ENCODE measurements around the gene TSEN2. TPM values are rescaled to one million over a fixed set of nuclear protein-coding genes. Genes with fewer than 3 reads are reported as not detected.

Gene TSEN2
- total RNA-seq, 1 experiment from 2014 or later: 22.0 TPM

- no peaks in the 10 kb centered on the region for H3K27me3 Mint-ChIP-seq (ENCODE audit: low read depth)
- H3K14ac ChIP-seq (ENCODE audit: insufficient read depth, low read length): no peak overlapping the region
- H3T11ph ChIP-seq (ENCODE audit: low read length): no peak overlapping the region
- no peak overlapping the region for H4K5ac ChIP-seq (ENCODE audit: insufficient read length, low read depth, low read length)
- H3K79me1 ChIP-seq (ENCODE audit: insufficient read depth, low read depth, low read length, poor library complexity, severe bottlenecking): no peaks in the 10 kb centered on the region
- H3K4me3 Mint-ChIP-seq: no peak overlapping the region
- H3K18ac ChIP-seq (ENCODE audit: insufficient read length, low read depth, low read length): no peak overlapping the region
- H3K4ac ChIP-seq (ENCODE audit: low read depth, low read length): no peak overlapping the region
- no peak overlapping the region for H3K56ac ChIP-seq (ENCODE audit: insufficient read length, low read depth, low read length)
- H2BK120ac ChIP-seq (ENCODE audit: low read depth, low read length, poor library complexity, severe bottlenecking): no peak overlapping the region
- no peak overlapping the region for H3K27ac ChIP-seq (ENCODE audit: insufficient read length, low read depth, low read length)
- H2BK12ac ChIP-seq (ENCODE audit: insufficient read length, low read depth, low read length): no peak overlapping the region
- DNase-seq: no peak
- H3K4me1 Mint-ChIP-seq: peaks cover 0 to 4% of the 10 kb centered on the region in 2 experiments; a peak in 1 of 4 replicates
- no peaks in the 10 kb centered on the region for H3K27me3 ChIP-seq (ENCODE audit: insufficient read depth, low read length)
- no peaks in the 10 kb centered on the region for H3K9me3 Mint-ChIP-seq
- no peak overlapping the region for H4K8ac ChIP-seq (replicated peaks; ENCODE audit: insufficient read length, low read depth, low read length)
- H3K4me2 ChIP-seq (ENCODE audit: insufficient read depth, insufficient read length, low read length): no peak overlapping the region
- peaks cover 35 to 87% (median 78%) of the 10 kb centered on the region in 3 experiments for H3K36me3 Mint-ChIP-seq (ENCODE audit: insufficient read depth in 1 of 3, low read depth in 3 of 3)
- H2BK20ac ChIP-seq (ENCODE audit: low read depth, low read length, poor library complexity, severe bottlenecking): no peak overlapping the region
- no CpG with 5 or more reads among the region's 3 CpGs for WGBS (ENCODE audit: extremely low coverage, insufficient read length, low lambda C conversion rate)
- H2BK15ac ChIP-seq (ENCODE audit: low read depth, low read length): no peak overlapping the region
- no peak overlapping the region for H3K9ac ChIP-seq (ENCODE audit: extremely low read depth, insufficient read length, low read length)
- peak overlapping the region in 1 of 3 experiments; percentile 56; a peak in 1 of 7 replicates for H3K27ac Mint-ChIP-seq
- no peaks in the 10 kb centered on the region for H3K23me2 ChIP-seq (ENCODE audit: insufficient read length, low read depth, low read length, poor library complexity, severe bottlenecking)
- no peak overlapping the region for H3K23ac ChIP-seq (ENCODE audit: insufficient read length, low read depth, low read length)
- H4K20me1 ChIP-seq (ENCODE audit: control insufficient read depth, insufficient read depth, insufficient read length): peaks cover 2% of the 10 kb centered on the region
- no peak overlapping the region for H4K91ac ChIP-seq (ENCODE audit: insufficient read length, low read depth, low read length)
- H2AK5ac ChIP-seq (ENCODE audit: insufficient read length, low read length): no peak overlapping the region
- H3K4me1 ChIP-seq (ENCODE audit: insufficient read depth, low read length): no peaks in the 10 kb centered on the region
- no peak overlapping the region for H2BK5ac ChIP-seq (ENCODE audit: insufficient read length, low read length)
- no peaks in the 10 kb centered on the region for H3K79me2 ChIP-seq (ENCODE audit: insufficient read depth, low read length)
- H2AFZ ChIP-seq (ENCODE audit: low read length): no peak overlapping the region
- no peak for TF ChIP-seq CTCF (conservative IDR thresholded peaks at IDR 0.05)
- no peaks in the 10 kb centered on the region for H3K9me3 ChIP-seq (ENCODE audit: control insufficient read depth, low read depth, low read length)
Measured at GRCh38 chr3:12579905-12580304, 95.6 kb downstream of the TSEN2 start.

All from H9 (cell line).